HG03520 (cell line): ENCODE results near the gene KIF16B.
A peak's percentile ranks its signal among the peaks of the same experiment; 100 is the strongest.

Source experiments
- ATAC-seq: cut with Tn5 transposase; IDR thresholded peaks from one replicate; pipeline ENCODE4 v1.9.1; 2021; ENCODE audit warnings: mild to moderate bottlenecking, moderate library complexity; ENCODE audit not compliant: unreplicated experiment

Gene KIF16B

DNA sequence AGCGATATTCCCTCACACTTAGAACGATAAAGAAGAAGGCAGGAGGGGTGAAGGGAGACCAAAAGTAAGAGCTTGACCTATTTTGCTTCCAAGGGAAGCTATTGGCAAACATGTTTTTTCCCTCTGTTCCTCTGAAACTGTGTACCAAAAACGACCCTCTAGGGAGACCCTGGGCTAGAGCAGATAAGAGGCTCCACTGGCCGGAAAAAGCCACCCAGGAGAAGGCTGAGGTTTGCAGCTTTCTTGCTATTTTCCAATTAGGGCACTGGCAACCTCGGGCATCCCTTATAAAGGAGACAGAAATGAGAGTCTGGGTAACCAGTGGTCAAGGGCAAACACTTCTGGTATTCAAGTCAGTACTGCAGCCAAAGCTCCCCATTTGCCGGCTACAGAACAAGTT is 168.0 kb downstream of the KIF16B start:
- no peak for ATAC-seq

DNA sequence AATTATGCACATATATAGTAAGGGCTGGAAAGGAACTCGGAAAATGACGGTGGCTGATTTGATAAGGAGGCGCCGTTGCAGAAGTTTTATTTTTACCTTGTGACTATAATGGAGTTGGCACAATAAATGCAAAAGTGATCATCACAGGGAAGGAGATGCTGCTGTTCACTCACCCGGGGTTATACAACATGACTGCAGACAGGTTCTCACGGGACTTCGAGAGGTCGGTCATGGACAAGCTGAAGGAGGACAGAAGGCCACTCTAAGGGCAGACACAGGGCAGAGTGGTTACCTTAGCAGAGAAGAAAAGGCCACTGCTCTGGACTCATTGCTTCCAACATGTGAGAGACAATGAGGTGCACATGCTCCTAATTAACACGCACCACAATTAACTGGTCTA is 168.6 kb downstream of the KIF16B start:
- no peak for ATAC-seq

DNA sequence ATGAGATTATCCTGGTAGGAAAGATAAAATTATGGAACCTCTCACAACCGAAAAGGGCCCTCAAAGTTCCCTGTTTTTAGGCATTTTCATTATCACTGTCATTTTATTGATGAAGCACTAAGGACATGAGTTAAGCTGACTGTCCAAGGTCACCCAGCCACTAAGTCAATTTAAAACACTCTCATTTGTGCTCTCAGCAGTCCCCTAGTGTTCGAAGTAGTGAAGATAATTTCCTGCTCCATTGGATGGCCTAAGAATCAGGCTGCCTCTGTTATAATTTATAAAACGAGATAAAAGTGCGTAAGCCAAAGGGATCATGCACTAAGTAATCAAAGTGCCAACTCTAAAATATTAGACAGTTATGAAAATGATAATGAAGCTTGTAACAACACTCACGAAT is 169.1 kb downstream of the KIF16B start:
- ATAC-seq: no peak

DNA sequence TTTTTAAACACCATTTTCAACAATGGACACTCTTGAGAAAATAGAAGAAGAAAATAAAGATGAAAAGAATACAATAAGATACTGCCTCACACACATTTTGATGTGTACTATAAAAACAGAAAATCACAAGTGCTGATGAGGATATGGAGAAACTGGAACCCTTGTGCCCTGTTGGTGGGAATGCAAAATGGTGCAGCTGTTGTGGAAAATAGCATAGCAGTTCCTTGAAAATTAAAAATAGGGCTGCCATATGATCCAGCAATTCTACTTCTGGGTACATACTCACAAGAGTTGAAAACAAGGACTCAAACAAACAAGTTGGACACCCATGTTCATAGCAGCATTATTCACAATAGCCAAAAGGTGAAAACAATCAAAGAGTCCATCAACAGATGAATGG is 173.0 kb downstream of the KIF16B start:
- no peak for ATAC-seq

DNA sequence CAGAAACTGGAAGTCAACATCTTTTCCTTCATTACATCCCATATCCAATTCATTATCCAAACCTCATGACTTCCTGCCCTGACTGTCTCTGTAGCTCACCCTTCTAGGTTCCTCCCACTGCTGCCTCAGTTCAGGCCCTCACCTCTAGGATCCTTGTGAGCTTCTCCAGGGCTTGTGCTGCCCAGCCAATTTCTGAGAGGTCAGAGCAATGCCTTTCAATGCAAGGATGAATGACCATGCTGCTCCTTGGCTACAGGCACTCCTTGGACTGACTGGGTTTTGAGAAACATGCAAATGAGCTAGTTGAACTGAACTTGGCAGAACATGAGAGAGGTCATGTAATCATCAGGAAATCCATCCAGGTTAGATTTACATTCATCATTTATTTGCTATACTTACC is 173.4 kb downstream of the KIF16B start:
- no peak for ATAC-seq

DNA sequence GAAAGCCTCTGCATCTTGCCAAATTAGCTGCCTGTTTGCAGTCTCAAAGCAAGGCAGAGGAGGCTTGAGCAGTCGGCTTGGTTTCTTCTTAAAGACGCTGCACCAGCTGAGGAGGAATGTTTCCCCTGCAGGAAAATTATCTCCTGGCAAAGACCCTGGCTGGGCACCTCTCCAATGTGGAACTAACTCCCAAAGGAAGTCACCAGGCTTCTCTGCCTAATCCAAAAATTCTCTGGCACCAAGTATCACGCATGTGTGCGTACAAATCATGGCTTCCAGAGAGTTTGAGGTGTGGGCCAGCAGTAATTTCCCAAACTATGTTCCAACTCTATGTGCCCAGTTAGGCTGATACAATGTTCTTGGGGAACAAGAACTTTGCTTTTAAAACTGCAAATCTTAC is 176.2 kb downstream of the KIF16B start:
- ATAC-seq: no peak

DNA sequence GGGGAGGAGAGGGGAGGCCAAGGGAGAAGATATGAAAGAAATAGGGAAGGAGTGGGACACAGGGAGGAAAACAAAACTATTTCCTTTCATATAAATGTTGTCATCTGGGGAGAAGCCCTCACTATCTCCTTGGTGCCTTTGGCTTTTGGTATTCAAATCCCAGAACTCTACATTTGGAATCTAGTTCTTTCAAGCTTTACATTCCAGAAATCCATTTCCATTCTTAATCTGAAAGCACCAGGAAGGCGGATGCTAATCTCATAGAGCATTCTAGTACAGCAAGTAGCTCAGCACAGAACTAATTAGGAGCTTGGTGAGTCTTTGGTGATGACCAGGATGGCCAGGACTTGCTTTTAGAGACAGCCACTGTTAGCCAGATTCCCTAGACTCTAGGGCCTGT is 177.9 kb downstream of the KIF16B start:
- no peak for ATAC-seq

DNA sequence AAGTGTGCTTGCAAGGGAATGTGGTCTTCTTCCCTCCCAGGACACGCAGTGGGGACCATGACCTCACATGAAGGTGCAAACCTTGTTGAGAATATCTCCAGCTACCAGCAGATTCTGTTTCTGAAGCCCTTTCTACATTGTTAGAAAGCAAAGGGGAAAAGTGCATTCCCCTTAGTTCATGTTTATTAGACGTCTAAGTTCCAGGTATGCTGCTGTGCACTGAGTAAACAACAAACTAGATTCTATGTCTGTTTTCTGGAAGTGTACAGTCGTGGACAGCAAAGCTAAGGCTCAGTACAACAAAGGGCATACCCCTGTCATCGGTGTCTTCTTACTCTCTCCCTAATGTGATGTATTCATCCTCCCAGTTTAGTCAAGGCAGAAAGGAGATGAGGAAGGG is 178.5 kb downstream of the KIF16B start:
- no peak for ATAC-seq

DNA sequence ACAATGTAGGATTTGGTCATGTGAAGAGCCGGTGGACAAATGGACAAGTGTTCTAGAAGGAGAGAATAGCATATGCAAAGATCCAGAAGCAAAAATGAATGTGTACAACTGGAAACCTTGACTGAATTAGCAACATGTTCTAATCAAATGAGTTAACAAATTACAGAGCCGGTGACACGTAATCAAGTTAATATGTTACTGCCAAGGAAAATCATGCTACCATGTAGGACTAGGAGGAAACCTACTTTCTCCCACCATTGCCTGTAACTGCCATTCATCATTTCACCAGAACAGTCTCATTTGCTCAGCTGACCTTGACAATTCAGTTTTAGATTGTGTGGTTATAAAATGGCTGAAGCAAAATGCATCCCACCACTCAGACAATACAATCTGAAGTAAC is 179.4 kb downstream of the KIF16B start:
- no peak for ATAC-seq

DNA sequence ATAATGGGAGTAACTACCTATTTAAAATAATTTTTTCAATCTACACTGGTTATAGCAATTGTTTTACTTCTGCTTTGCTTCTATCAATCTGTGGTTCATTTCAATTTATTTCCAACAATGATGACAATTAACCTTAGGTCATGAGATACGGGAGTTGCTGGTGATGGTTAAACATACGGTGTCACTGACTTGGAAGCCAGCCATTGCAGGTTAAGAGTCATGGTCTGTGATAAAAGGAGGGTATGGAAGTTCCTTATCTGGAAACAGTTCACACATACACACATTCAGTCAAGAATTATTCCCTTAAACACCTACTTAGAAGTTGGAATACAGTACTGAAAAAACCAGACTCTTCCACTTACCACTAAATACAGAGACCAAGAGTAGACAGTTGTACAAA is 180.0 kb downstream of the KIF16B start:
- no peak for ATAC-seq

DNA sequence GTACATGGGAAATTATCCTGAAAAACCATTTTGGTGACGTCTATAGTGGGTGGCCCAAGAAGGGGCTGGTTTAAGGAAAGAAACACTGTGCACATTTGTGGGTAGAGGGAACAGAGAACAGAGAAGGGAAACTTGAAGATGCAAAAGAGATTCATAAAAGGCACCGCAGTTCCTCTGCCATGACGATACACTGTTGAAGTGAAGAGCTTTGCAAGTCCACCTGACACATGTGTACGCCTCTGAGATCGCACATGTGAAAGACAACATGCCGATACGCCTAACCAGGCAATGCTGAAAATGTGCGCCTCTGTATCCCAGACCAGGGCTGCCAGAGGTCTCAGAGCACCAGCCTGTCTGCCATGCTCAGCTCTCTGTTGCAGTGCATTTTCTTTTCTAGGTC is 180.9 kb downstream of the KIF16B start:
- peak; percentile 78 for ATAC-seq

DNA sequence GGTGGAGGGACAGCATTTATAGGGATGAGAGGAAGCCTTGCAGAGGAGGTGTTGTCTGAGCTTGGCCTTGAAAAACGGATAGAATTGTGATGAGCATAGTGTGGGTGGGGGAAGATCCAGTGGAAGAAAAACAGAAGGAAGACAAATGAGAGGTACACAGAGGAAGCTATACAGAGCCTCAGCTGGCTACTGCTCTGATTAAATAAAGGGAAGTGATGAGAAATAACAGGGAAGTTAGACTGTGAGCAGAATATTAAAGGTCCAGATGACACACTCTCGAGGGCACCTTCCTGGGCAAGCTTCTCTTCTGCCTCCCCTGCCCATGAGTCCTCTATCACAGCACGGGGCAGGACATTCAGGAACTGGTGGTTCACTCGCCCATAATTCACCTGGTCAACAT is 182.3 kb downstream of the KIF16B start:
- ATAC-seq: no peak

DNA sequence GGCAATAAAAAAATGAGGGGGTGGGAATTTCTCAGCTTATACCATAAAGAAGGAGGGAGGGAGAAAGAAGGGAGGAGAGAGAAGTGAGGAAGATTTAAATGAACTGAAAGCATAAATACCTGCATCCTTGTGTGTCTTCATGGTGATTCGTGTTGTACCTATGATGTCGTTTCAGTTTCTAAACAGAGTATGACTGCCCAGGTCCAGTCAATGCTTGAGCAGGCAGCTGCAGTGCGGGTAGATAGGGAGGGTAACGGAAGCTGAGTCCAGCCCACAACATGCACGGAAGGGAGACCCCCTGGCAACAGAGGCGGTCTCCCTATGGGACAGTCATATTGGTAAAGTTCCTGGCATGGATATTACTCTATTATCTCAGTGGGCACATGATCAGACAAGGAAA is 184.5 kb downstream of the KIF16B start:
- no peak for ATAC-seq

DNA sequence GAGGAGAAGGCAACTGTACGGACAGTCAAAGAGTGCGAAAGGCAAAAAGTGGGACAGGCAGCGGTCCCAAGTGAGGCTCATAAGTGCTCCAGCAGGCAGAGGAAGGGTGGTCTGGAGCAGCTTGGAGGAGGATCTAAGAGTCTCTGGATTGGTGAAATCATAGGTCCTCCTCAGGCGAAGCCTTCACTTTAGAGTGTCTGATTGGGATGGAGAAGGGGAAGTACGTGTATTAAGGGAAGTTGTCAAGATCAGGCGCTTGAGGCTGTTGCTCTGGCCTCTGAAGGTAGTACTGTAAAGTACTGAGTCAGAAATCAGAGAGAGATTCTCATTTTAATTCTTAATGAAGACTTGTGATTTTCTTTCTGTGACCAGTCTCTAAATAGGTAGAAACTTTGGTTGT is 185.6 kb downstream of the KIF16B start:
- ATAC-seq: no peak

DNA sequence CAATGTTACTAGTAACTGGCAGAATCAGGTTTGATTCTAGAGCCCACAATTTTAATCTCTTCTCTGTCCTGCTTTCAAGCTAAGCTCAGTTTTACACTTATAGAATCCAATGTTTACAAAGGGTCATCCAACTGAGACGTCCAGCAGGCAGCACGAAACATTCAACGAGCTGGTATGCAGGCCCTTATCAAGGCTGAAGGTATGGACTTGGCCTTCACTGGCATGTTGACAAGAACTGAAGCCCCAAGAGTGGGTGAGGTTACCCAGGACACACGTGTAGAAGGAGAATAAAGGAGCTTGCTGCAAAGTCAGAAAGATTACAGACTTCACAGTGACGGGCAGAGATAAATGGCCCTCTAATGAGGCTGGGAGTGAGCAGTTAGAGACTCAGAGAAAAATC is 187.4 kb downstream of the KIF16B start:
- ATAC-seq: no peak

DNA sequence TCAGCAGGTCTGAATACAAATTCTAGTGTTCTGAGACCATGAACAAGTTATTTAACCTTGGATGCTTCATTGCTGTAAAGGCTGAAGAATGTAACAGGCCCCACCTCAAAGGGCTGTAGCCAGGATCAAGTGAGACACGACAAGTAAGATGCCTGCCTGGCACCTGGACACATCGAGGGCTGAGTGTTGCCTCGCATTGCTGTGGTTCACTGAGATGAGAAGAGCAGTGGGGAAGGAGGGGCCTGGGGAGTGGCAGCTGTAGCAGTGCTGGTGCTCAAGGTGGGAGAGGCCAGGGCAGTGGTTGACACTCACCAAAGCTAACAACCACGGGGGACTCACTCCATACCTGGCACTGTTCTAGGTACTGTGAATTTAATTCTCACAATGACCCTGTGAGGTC is 187.8 kb downstream of the KIF16B start:
- no peak for ATAC-seq

DNA sequence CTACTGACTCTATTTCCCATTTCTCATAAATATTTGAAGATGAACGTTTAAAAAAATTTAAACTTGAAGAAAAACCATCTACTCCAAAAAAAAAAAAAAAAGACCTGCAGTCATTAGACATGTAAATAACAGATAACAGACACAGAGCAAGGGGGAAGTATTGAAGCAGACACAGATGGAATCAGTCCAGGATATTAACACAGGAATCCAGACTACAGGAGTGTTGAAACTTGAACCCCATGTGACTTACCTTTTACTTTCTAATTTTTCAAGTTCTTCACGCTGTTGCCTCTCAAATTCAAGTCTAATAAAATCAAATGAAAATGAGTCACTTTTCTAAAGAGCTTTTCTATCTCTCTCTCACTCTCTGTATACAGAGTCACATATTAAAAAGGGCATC is 191.8 kb downstream of the KIF16B start:
- no peak for ATAC-seq

DNA sequence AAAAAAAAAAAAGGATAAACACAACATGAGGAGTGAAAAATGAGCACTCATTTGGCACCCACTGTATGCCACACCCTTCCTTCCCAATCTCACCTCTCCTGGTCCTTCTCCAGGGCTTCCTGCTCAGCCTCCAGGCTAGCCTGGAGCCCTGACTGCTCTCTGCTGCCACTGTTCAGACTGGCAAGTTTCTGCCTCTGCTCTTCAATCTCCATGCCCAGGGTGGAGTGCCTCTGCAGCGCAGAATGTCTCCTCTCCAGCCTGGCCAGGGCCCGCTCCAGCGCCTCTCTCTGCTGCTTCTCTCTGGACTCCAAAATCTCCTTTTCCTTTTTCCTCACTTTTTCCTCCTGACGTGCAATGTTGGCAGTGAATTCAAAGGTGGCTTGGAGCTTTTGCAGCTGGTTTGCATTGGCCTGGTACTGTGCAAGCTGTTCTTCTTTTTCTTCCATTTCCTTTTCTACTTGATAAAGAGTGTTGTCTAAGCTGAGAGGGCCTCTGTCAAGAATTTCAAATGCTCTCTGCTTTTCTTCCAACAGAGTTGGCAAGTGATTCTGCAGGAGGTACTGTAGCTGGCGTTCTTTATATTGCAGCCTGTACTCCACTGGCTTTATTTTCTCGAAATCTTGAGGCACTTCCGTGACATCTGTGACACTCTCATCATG is 194.4 kb downstream of the KIF16B start:
- ATAC-seq: no peak

DNA sequence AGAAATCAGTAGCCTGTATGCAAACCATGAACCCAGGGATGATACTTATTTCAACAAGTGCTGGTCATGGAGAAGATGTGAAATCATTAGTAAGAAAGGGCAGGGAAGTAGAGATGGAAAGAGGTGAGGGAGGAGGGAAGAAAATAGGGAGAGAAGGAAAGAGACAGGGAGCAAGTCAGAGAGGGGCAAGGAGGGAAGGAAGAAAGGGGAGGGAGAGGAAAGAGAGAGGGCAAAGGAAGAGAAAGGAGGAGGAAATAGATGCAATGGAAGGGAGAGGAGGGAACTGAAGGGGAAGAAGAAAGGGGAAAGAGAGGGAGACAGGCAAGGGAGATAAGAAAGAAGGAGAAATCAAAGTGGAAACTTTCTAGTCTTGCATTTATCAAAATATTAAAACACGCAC is 195.1 kb downstream of the KIF16B start:
- no peak for ATAC-seq

DNA sequence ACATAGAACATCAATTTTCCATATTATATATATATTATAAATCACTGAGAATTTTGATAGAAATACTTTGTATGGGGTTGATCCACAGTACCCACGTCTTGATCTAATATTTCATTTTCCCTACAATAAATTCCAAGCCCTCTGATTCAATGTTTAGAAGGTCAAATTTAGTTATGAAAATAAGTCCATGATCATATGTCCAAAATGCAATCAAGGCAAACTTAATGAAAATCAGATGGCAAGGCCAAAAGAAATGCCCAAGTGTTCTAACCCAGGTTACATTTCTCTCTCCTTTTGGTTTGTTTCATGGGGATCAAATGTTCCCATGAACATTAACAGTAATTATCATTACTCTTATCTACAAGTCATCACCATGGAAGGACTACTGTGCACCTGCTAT is 203.8 kb downstream of the KIF16B start:
- ATAC-seq: no peak

DNA sequence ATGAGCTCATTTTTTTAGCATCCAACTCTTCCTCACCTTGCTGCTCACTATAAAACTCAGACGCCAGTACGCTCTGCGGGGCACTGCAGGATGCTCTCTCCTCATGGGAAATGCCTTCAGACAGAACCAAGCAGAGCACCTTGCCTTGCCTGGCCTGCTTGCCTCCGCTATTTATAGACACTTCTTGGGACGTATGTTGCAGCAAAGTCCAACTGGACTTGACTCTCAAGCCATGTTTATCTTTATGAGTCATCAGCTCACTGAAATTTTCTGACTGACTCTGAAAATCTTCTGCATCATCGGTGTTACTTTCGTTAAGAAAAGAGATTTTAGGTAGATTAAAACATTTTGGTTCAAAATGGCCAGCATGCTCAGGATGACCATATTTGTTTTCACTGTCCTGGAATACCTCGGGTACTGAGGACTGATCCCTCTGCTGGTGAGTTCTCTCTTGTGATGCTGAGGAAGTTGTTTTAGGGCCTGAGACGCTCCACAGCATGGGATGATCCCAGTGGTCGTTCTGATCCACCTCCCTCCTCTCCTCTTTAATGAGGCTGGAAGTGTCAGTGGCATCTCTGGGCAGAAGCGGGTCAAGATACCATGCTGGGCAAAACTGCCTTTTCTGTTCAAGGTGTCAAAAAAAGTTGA is 204.5 kb downstream of the KIF16B start:
- no peak for ATAC-seq

DNA sequence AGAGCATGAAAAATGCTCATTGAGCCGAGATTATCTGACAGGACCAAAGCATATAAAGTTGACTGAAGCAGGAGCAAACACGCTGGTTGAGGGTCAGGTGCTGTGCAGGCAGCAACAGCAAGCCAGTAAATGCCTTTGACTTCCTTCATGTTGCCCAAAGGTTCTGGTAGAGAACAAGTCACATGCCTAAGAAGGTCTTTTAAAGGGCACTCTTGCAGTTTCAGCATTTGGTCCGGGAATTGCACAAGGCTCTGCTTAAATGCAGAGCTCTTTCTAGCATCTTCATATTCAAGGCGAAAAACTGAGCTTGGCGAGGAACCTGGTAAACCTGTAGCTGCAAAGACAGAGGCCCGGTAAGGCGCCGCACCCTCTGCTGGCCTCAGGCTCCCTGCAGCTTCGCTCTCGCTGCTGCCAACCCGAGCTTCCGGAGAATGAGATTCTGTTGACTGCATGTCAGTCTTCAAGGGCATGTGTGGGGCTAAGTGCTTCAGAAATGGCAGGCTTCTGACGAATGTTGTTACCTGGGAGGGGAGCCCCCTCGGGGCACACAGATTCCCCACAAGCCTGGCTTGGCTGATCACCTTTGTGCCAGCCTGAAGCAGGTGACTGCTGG is 205.2 kb downstream of the KIF16B start:
- ATAC-seq: no peak

DNA sequence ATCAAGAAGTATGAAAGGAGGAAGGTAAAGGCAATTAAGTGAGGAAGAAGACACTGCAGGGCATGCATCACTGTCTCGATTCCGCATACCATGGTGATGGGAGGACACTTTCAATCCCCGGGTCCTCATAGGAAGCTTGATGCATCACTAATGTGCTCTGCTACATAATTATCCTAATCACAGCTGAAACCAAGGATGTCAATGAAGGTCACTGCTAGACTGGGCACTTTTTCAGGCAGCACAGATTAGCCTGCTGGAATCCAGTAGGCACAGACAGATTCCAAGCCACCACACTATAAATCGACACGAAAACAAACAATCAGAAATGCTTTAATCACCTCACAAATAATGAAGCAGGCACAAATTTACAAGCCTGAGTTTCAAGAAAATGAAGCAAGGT is 206.7 kb downstream of the KIF16B start:
- ATAC-seq: no peak
